Erythroblast (primary cell): ENCODE data around the gene LHX1.

Experiments used
- DNase-seq, 2 experiments: peaks; one replicate each; lab custom pipeline; 2025; lab: John Stamatoyannopoulos, UW
- GATA1 ChIP-seq: IDR thresholded peaks from 2 replicates; pipeline ENCODE4 v1.6.1; 2011; ENCODE audit warnings: low read depth, mild to moderate bottlenecking, control low read depth, low read length, moderate library complexity
- POLR2A ChIP-seq: IDR thresholded peaks from 2 replicates; pipeline ENCODE4 v1.6.1; 2011; ENCODE audit warnings: mild to moderate bottlenecking, low read length

Gene LHX1

GRCh38 chr17:36978810-36979564 lies 41.7 kb downstream of the LHX1 start:
- TF ChIP-seq POLR2A (no peak), GATA1 (no peak)
- DNase-seq: no peak

GRCh38 chr17:36979565-36979941 lies 42.3 kb downstream of the LHX1 start:
- TF ChIP-seq GATA1: no peak
- no peak for TF ChIP-seq POLR2A
- no peak for DNase-seq

- no peak for TF ChIP-seq GATA1
- TF ChIP-seq POLR2A: no peak
- no peak for DNase-seq
These were observed 43.0 kb downstream of the LHX1 start for GRCh38 chr17:36980280-36980761.

GRCh38 chr17:36983618-36984017 lies 46.3 kb downstream of the LHX1 start:
- no peak for TF ChIP-seq POLR2A
- TF ChIP-seq GATA1: no peak
- DNase-seq: no peak

- no peak for TF ChIP-seq GATA1
- TF ChIP-seq POLR2A: no peak
- no peak for DNase-seq
These were observed 51.9 kb downstream of the LHX1 start for GRCh38 chr17:36989173-36989572.

- DNase-seq: no peak
- TF ChIP-seq POLR2A: no peak
- TF ChIP-seq GATA1: no peak
These were observed 55.4 kb downstream of the LHX1 start for GRCh38 chr17:36992701-36993100.

- no peak for DNase-seq
- TF ChIP-seq GATA1 (no peak), POLR2A (no peak)
These were observed 56.0 kb downstream of the LHX1 start for GRCh38 chr17:36993227-36993626.
